GM12878 (cell line): ENCODE results near the gene UNC80. TPM values are rescaled to one million over a fixed set of nuclear protein-coding genes. Genes with fewer than 3 reads are reported as not detected.

Experiments used
- ATAC-seq: fragments of 200-7000 bp; cut with Tn5 transposase; 3 replicates; pipeline ENCODE4 v1.9.1; 2020; ENCODE audit warnings: mild to moderate bottlenecking, moderate library complexity
- BruUV-seq: library from RNA; stranded (reverse); fragments of 400-500 nt; replicated peaks from 2 replicates; lab custom pipeline; 2021; lab: Mats Ljungman, UMichigan
- CTCF ChIA-PET: fragments of 300-600 bp; sonication (Branson Sonifier 250); formaldehyde crosslinking; extraction: SDS; loops from one replicate; lab custom pipeline; 2021; ENCODE audit warnings: inconsistent platforms; lab: Yijun Ruan, JAX
- POLR2A ChIA-PET: fragments of 350-600 bp; formaldehyde crosslinking; extraction: SDS; loops from one replicate; lab custom pipeline; 2021; ENCODE audit warnings: inconsistent platforms; lab: Charles Lee
- RAD21 ChIA-PET: fragments of 300-600 bp; sonication (Branson Sonifier 250); formaldehyde crosslinking; loops from one replicate; lab custom pipeline; 2023; ENCODE audit warnings: antibody characterized with exemption; ENCODE audit not compliant: unreplicated experiment; lab: Charles Lee
- SMC1A ChIA-PET: fragments of 300-600 bp; sonication (Branson Sonifier 250); formaldehyde crosslinking; loops from one replicate; lab custom pipeline; 2023; ENCODE audit not compliant: unreplicated experiment, uncharacterized antibody; lab: Charles Lee
- DNase-seq: peaks from one replicate; pipeline ENCODE4 v3.0.0-alpha.2; 2011; ENCODE audit warnings: low read depth, low spot score
- FAIRE-seq: peaks from 3 replicates; lab custom pipeline; 2011; peaks lifted over from hg19 to GRCh38; lab: Jason Lieb, UNC
- H2AFZ ChIP-seq: 2 replicates; pipeline ENCODE4 v1.6.0; 2011; ENCODE audit warnings: low read depth, low read length, control low read depth; ENCODE audit not compliant: control insufficient read depth
- H3K27ac ChIP-seq: 2 replicates; pipeline ENCODE4 v1.5.1; 2011; ENCODE audit warnings: control low read depth; ENCODE audit not compliant: control insufficient read depth, insufficient read depth
- H3K27me3 ChIP-seq, 2 experiments: replicated peaks in 1 of 2; 2 replicates each; pipeline versions ENCODE4 v1.6.0 to v1.6.1; 2011; ENCODE audit warnings: low read length in 1 of 2; ENCODE audit not compliant: control insufficient read depth in 2 of 2, insufficient read depth in 2 of 2
- H3K36me3 ChIP-seq, 2 experiments: 2 replicates each; pipeline ENCODE4 v1.5.1; 2011; ENCODE audit warnings: low read length in 1 of 2; ENCODE audit not compliant: control insufficient read depth in 2 of 2, insufficient read depth in 2 of 2
- H3K4me1 ChIP-seq: 2 replicates; pipeline ENCODE4 v1.6.1; 2011; ENCODE audit warnings: mild to moderate bottlenecking, low read length, moderate library complexity, mixed read lengths; ENCODE audit not compliant: control insufficient read depth, insufficient read depth
- H3K4me2 ChIP-seq: 2 replicates; pipeline ENCODE4 v1.6.0; 2011; ENCODE audit warnings: control low read depth; ENCODE audit not compliant: control insufficient read depth, insufficient read depth
- H3K4me3 ChIP-seq: fragments of 200-600 bp; sonication (generic); 2 replicates; pipeline ENCODE4 v1.5.1; 2016
- H3K79me2 ChIP-seq: 2 replicates; pipeline ENCODE4 v1.6.0; 2011; ENCODE audit warnings: low read length; ENCODE audit not compliant: control insufficient read depth, insufficient read depth
- H3K9ac ChIP-seq: 2 replicates; pipeline ENCODE4 v1.8.0; 2011; ENCODE audit warnings: low read length, control low read depth, mixed read lengths; ENCODE audit not compliant: control insufficient read depth, insufficient read depth
- H3K9me3 ChIP-seq: replicated peaks from 3 replicates; pipeline ENCODE4 v1.5.1; 2011; ENCODE audit warnings: mild to moderate bottlenecking, low read length; ENCODE audit not compliant: control insufficient read depth, insufficient read depth
- H4K20me1 ChIP-seq: 2 replicates; pipeline ENCODE4 v1.6.0; 2011; ENCODE audit not compliant: control insufficient read depth, insufficient read depth
- MLLT1 ChIP-seq: fragments of 450-650 bp; IDR thresholded peaks from 2 replicates; pipeline ENCODE4 v1.6.1; 2016; ENCODE audit warnings: mild to moderate bottlenecking
- POLR2AphosphoS2 ChIP-seq: IDR thresholded peaks from 2 replicates; pipeline ENCODE4 v1.6.1; 2011; ENCODE audit warnings: low read depth, mild to moderate bottlenecking, low read length, improper control_type of control experiment, moderate library complexity
- ZNF592 ChIP-seq: fragments of 450-650 bp; IDR thresholded peaks from 2 replicates; pipeline ENCODE4 v1.6.1; 2017; ENCODE audit warnings: mild to moderate bottlenecking, moderate library complexity
- WGBS: methylation state at CpG from one replicate; pipeline ENCODE4 v1.1.6; 2016; ENCODE audit warnings: low lambda C conversion rate; ENCODE audit not compliant: insufficient replicate concordance, insufficient coverage; ENCODE audit errors: missing lambda C conversion rate; 5-methylcytosine and 5-hydroxymethylcytosine counted together
- in situ Hi-C: fragments of 300-500 bp; cut with MboI; formaldehyde crosslinking; loops from 9 replicates; pipeline ENCODE4 v1.14.3; 2018; ENCODE audit warnings: mixed read lengths
- intact Hi-C: fragments of 100-400 bp; cut with micrococcal nuclease; formaldehyde crosslinking; loops from one replicate; pipeline ENCODE4 v1.14.2; 2022; ENCODE audit not compliant: unreplicated experiment
- polyA plus RNA-seq, 11 experiments: library from polyadenylated mRNA; depleted of rRNA in 4 of 11; unstranded in 6 of 11; stranded (reverse) in 5 of 11; fragments of >200 nt; fragmentation: Nextera tagmentation in 4 of 11; fragmentation: Illumina TruSeq in 1 of 11; extraction: Ambion mirVana in 4 of 11; extraction: Trizol in 1 of 11; gene quantifications; 1 replicate in 1 of 11; 2 replicates in 10 of 11; pipeline versions ENCODE4 v1.2.1 to v1.2.3, GENCODE V29; 2011 to 2016; ENCODE audit warnings: inconsistent platforms in 2 of 11, missing spikeins in 2 of 11, low read depth in 1 of 11
- total RNA-seq, 4 experiments: library from RNA; depleted of rRNA in 3 of 4; stranded (reverse); fragments of >200 nt in 3 of 4; fragmentation: Illumina TruSeq in 1 of 4; extraction: Trizol in 1 of 4; gene quantifications; 2 replicates each; pipeline versions ENCODE4 v1.2.1 to v1.2.3, GENCODE V29; 2013 to 2021

Gene UNC80
- total and polyA plus RNA-seq, 10 of the 15 experiments (the other 5 are each of a cell fraction or from before 2014, with no cell fraction given): not detected

GRCh38 chr2:209809256-209809655, 37.6 kb downstream of the UNC80 start:
- intact Hi-C loops (no loop called here), in situ Hi-C loops (no loop called here)
- Histone ChIP-seq H3K27me3 (no peaks in the 10 kb centered on the region), H3K4me3 (no peak overlapping the region), H3K36me3 (no peaks in the 10 kb centered on the region), H3K4me2 (no peak overlapping the region), H4K20me1 (peaks cover 4% of the 10 kb centered on the region; the same call in 1 of the 2 replicates), H3K9me3 (no peaks in the 10 kb centered on the region), H3K27ac (no peak overlapping the region), H3K79me2 (no peaks in the 10 kb centered on the region), H3K9ac (no peak overlapping the region), H2AFZ (no peak overlapping the region), H3K4me1 (no peaks in the 10 kb centered on the region)
- POLR2A ChIA-PET: no interaction called here
- SMC1A ChIA-PET: no interaction called here
- RAD21 ChIA-PET: no interaction called here
- DNase-seq (no peak), FAIRE-seq (no peak), ATAC-seq (no peak)
- CTCF ChIA-PET: no interaction called here
- 77% methylated on average over 20 of the region's 20 CpGs for WGBS
- BruUV-seq: no TSS peak
- TF ChIP-seq POLR2AphosphoS2 (no peak), MLLT1 (no peak), ZNF592 (no peak)
